Non-pigmented ciliary epithelial cell (primary cell): ENCODE results near the gene ACTR1A.
"Not testable (repeated sequence)": the region's sequence is repeated elsewhere in the genome, so short reads cannot be mapped to it uniquely, and the experiment has no call there.

ENCODE experiments used
- DNase-seq: peaks from one replicate; pipeline ENCODE4 v3.0.0-alpha.2; 2010; ENCODE audit warnings: low read depth

Gene ACTR1A

GRCh38 chr10:102480396-102480795 is 22.1 kb downstream of the ACTR1A start:
- no peak for DNase-seq

GRCh38 chr10:102479651-102480050 is 22.9 kb downstream of the ACTR1A start:
- DNase-seq, result no peak

- DNase-seq, result no peak
Observed at GRCh38 chr10:102476466-102477141, 25.9 kb downstream of the ACTR1A start.

DNA sequence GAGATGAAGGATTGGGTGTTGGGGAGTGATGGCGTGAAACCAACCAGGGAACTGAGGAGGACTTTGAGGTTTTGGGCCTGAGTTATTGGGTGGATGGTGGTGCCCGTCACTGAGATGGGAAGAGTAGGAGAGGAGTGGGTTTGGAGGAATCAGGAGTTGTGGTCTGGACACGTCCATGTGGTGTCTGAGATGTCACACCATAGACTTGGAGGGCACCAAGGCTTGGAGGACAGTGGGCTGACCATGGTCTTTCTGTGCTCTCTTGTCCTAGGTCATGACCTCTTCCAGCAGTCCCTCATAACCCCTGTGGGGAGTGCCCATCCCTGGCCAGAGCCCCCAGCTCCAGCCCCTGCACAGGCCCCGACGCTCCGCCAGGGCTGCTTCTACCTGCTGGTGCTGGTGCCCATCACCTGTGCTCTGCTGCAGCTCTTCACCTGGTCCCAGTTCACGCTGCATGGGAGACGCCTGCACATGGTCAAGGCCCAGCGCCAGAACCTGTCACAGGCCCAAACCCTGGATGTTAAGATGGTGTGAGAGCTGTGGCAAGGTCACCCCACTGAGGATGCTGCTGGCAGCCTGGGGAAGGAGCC is 27.0 kb downstream of the ACTR1A start:
- no peak for DNase-seq

- DNase-seq, result no peak
Observed at GRCh38 chr10:102473445-102474331, 28.8 kb downstream of the ACTR1A start.

DNA sequence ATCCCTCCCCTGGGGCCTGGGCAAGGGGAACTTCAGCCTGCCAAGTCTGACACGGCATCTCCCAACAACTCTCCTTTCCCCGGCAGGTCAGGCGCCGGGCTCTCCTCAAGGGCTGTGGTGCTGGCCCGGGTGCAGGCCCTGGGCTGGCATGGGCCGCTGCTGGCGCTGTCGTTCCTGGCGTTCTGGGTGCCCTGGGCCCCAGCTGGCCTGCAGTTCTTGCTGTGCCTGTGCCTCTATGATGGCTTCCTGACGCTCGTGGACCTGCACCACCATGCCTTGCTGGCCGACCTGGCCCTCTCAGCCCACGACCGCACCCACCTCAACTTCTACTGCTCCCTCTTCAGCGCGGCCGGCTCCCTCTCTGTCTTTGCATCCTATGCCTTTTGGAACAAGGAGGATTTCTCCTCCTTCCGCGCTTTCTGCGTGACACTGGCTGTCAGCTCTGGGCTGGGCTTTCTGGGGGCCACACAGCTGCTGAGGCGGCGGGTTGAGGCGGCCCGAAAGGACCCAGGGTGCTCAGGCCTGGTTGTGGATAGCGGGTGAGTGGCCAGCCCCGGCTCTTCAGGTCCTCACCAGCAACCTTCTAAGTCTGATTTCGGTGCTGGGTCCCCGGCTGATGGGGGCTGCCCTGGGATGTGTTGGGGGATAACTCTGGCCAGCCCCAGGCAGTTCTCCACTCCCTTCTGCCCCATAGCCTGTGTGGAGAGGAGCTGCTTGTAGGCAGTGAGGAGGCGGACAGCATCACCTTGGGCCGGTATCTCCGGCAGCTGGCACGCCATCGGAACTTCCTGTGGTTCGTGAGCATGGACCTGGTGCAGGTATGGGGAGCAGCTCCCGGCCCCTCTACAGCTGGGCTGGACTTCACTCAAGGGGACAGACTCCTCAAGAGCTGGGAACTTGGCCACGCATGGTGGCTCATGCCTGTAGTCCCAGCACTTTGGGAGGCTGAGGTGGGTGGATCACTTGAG is 31.6 kb downstream of the ACTR1A start:
- no peak for DNase-seq

DNA sequence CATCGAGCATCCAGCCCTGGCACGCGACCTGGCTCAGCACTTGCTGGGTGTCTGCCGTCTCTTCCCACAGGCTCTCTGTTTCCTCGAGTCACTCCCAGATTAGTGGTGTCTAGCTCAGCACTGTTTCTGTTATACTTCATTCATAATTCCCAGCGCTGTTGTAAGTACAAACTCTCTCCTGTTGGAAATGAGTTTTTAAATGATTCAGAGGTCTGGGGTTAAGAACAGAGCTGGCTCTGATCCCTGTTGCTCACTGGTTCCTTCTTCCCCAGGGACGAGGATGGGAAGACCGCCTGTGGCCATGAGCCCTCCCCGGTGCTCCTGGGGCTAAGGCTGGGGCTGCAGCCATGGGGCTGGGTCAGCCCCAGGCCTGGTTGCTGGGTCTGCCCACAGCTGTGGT is 33.8 kb downstream of the ACTR1A start:
- no peak for DNase-seq

- no peak for DNase-seq
Observed at GRCh38 chr10:102467971-102468438, 34.5 kb downstream of the ACTR1A start.

DNA sequence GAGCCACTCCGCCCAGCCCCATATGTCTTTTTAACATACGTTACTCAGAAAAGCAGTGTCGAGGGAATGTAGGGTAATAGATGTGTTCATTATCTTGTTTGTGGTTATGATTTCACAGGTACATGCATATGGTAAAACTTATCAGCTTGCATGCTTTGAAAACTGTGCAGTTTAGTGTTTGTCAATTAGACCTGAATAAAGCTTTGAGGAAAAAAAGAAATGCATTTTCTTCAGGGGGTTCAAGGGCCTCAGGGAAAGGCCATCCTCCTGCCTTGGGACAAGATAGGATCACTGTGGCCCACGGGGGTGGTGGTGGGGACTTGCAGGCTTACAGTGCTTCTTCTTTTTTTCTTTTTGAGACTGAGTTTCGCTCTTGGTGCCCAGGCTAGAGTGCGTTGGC is 35.2 kb downstream of the ACTR1A start:
- DNase-seq, result no peak

- DNase-seq, result no peak
Observed at GRCh38 chr10:102465466-102465865, 37.0 kb downstream of the ACTR1A start.

DNA sequence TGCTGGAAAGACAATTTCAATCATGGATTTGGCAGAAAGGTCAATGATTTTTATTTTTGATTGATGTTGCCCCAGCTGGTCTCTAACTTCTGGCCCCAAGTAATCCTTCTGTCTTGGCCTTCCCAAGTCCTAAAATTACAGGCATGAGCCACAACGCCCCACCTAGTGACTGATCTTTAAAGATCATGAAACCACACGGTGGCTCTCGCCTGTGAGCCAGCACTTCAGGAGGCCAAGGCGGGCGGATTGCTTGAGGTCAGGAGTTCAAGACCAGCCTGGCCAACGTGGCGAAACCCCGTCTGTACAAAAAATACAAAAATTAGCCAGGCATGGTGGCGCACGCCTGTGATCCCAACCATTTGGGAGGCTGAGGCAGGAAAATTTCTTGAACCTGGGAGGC is 38.5 kb downstream of the ACTR1A start:
- no peak for DNase-seq

GRCh38 chr10:102462512-102463054 is 39.9 kb downstream of the ACTR1A start:
- DNase-seq, result no peak

DNA sequence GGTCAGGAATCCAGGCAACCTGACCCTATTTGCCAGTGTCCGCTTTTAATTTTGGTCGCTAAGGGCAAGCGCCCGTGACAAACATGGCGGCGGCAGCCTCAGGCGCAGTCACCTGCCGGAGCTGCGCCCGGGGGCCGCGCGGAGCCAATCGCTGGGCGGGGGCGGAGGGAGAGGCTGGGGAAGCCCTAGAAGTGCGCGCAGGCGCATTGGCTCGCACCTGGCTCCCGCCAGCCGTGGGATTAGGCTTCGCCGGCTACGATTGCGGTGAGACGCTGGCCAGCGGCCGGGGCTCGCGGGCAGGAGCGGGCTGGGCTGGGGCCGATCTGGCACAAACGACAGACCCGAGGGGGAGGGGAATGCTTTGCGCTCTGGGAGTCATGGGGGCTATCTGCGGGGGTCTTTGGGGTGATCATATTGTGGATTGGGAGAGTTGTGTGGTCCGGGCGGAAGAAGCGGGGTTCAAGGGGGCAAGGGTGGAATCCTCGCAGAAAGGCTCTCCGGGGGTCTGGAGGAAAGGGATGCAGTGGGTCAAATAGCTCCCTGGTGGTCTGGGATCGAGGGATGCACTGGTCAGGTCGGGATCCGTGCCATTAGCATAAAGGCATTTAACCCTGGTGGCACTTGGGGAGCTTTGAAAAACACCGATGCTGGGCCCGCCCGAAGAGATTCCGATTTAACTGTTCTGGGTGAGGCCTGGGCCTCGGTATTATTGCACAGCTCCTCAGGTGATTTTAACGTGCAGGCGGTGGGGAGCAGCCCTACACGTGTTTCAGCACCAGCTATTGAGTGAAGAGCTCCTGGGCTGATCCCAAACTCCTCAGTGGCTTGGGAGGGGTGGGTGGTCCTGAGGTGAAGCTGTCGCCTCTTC is 41.1 kb downstream of the ACTR1A start:
- no peak for DNase-seq

DNA sequence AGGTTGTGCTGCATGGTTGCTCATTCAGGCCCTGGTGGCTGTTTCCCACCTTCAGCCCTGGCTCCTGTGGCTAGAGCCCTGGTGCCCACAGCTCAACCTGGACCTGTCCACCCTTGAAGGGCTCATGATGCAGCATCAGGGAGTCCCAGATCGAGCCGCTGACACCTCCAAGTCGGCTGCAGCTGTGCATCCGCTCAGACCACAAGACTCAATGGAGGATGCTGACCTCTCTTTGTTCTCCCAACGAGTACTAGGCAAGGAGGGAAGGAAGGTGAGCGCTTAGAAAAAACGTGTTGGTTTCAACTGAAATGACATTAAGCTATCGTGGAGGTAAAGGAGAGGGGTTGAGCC is 41.7 kb downstream of the ACTR1A start:
- DNase-seq, result no peak

DNA sequence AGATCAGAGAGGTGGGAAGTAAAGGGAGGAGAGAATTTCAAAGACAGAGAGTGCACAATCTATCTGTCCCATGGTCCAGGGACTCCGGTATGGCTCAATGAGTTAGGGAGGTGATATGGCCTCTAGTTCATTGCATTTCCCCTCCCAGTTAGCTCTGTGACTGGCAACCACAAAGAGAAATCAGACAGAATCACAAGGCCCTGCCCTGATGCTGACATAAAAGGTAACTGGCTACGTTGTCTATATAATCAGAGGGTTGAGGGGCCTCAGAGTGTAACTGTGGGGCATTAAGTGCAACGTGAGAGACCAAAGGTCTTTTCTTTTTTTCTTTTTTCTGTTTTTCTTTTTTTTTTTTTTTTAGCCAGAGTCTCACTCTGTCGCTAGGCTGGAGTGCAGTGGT is 43.9 kb downstream of the ACTR1A start:
- DNase-seq, result no peak

DNA sequence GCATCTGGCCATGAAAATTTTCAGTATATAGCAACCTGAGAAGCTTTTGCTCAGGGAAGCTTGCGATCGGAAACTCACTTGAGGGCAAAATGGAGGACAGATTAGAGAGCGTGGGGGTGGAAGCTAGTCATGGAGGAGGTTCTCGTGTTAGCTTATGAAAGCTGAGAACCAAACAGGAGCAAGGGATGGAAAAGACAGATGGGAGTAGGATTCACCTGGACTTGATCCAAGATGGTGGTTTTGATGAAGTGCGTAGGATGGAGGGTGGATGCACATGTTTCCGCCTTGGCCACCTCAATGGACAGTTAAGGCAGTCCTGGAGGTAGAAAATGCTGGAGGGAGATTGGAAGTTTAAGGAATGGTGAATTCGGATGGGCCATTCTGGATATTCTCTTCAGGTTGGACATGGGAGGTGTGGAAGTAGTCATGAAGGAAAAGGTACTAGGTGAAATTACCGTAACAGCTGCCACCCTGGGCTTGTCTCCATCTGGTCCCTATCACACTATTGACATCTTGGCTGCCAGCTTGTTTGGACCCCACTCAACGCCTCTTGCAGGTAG is 44.8 kb downstream of the ACTR1A start:
- DNase-seq, result no peak

DNA sequence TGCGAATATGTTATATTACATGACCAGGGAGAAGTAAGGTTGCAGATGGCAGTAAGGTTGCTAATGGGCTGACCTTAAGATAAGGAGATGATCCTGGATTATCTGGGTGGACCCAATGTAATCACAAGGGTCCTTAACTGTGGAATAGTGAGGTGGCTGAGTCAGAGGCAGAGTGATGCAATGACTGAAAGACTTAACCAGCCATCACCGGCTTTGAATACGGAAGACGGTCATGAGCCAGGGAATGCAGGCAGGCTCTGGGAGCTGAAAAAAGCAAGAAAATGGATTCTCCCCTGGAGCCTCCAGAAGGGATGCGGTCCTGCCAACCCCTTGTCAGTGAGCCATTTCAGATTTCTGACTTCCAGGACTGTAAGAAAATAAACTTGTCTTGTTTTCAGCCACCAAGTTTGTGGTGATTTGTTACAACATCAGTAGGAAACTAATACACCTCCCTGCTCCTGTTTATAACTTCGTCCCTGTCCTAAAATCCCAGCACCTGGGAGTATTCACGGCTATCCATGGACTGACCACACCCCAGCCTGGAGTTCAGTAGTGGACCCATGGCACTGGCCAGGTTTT is 46.5 kb downstream of the ACTR1A start:
- no peak for DNase-seq

GRCh38 chr10:102454662-102455487 is 47.6 kb downstream of the ACTR1A start:
- DNase-seq, result not testable (repeated sequence)

DNA sequence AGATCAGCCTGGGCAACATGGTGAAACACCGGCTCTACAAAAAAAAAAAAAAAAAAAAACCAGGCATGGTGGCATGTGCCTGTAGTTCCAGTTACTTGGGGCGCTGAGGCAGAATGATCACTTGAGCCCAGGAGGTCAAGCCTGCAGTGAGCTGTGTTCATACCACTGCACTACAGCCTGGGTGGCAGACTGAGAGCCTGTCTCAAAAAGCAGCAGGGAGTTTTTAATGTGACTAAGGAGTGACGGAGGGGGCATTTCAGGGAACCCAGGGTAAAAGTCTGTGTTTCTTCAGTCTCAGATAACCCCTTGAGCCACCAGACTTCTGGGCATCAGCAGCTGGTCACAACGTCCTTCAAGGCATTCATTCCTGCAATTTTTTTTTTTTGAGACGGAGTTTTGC is 49.0 kb downstream of the ACTR1A start:
- DNase-seq, result no peak
